Activated CD8-positive, alpha-beta memory T cell treated with anti-CD3 and anti-CD28 coated beads, Interleukin-2, amount 50 U/mL, for 24 hours (primary cell): Measurements from ENCODE around the gene PHTF1.
"Not testable (repeated sequence)": the region's sequence is repeated elsewhere in the genome, so short reads cannot be mapped to it uniquely, and the experiment has no call there.

Source experiments
- DNase-seq: peaks from one replicate; pipeline ENCODE4 v3.0.0-alpha.2; 2020; ENCODE audit errors: extremely low read depth

The PHTF1 gene

DNA sequence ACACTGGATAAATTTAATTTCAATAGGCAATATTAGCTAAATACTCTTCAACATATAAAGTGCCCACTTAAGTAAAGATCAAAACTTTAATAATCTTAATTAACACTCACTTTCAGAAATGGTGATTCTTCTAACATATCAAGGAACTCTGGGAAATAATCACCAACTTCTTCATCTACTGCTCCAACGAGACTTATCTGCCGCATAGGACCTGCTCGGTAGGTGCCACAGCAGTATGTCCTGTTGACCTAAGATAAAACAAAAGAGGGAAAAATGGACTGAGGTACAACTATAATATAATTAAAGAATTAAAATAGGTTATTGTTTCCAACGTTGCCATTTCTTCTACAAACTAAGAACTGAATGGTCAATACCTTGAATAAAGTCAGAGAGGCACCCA lies 18.3 kb upstream of the PHTF1 start:
- no peak for DNase-seq

DNA sequence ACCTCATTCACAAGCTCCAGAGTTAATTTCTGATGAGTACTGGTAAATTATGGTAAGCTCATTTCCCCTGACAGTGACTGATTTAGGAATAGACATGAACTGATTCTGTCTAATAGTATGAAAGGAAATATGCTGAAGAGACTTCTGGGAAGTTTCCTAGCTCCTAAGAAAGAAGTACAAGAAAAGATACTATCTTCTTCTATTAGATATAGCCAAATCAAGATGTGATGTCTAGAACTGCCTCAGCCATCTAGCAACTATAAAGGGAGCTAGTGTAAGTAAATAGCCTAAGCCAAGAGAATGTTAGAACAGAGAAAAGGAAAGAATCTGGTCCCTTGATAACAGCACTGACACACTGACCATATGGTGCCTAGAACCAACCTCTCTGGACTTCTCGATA lies 10.7 kb upstream of the PHTF1 start:
- DNase-seq, result no peak

DNA sequence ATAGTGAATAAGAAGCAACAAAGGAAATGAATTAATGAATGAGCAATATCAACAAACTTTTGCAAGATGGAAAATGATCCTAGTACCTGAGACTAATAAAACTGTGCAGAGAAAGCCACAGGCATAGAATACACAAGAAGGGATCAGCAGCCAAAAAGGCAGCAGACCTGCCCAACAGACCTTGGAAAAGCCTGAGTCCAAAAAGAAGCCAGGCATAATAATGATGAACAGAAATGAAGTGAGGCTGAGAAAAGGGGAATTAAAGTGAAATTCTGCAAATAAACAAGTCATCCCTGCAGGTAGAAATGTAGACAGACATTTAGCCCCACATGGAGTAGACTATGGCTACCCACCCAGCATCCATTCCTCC lies 10.3 kb upstream of the PHTF1 start:
- DNase-seq, result no peak

DNA sequence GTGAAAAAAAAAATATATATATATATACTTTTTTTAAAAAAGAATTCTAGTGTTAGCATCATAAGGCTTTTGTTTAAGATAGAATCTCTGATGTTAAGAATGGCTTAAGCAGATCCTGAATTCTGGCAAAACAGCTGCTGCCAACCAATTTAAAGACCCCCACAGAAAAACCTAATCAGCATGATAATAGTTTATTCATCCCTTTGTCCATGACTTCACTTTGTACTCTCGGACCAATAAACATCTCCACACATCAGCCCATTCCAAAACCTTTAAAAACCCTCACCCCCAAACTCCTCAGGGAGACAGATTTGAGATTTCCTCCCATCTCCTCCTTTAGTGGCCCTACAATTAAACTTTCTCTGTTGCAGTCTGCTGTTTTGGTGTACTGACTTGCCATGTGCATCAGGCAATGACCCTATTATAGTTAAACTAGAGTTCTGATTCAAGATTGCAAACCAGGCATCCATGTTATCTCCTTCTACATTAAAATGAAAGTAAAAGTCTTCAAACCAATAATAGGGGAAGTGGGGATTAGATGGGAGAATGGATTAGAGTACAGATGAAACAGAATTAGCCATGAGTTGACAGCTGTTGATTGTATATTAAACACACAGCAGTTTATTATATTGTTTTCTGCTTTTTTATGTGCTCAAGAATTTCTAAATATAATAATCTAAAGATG lies 9.8 kb upstream of the PHTF1 start:
- no peak for DNase-seq

DNA sequence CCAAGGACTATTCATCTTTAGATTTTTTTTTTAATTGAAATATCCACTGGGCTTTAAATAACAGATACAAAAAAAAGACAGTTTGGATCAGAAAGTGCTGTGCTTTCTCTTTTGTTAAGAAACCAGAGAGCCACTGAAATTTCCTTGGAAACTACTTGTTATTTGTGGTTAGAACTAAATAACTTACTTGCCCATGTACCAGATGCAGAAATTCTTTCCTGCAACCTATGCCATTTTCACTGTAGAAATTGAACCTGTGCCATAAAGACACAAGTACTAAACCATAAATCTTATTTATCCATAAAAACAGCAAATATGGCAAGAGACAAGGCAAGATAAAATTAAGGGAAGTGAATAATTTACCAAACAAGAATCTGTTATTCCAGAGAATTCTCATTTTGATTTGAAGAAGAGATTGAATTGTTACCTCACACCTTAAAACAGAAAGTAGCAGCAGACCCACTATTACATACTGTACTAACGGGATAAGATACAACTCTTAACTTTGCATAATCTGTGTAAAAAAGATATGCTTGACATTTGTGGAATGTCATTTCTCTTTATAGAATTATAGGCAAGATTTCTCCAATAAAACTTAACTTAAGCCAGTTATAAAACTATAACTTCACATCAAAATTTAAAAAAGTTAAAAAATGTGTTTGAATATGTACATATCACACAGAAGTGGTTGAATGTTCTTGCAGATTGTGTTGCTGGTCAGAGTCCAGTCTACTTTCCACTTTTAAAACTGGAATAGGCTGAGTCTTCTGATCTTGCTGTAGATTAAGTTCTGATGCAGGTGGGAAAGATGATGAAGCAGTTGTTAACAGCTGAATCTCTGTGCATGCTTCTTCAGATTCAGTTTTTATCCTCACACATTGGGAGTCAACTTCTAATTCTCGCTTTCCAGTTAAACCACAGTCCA lies 6.3 kb upstream of the PHTF1 start:
- no peak for DNase-seq

DNA sequence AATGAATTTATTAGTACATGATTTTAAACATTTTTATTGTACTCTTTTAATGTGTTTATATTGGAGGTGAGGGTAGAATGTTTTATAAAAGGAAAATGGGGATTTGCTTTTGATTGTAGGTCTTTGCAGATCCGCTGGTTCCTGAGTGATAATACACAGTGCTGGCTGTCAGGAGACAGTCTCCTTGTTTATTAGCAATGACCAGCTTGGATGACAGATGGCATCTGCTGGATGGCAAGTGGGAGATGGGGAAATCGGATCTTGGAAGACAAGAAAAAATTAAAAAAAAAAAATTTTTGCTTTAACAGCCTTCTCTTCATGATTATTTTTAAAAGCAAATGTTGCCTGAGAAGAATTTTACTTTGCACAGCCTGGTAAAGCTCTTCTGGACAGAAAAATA lies 4.4 kb upstream of the PHTF1 start:
- DNase-seq, result no peak

DNA sequence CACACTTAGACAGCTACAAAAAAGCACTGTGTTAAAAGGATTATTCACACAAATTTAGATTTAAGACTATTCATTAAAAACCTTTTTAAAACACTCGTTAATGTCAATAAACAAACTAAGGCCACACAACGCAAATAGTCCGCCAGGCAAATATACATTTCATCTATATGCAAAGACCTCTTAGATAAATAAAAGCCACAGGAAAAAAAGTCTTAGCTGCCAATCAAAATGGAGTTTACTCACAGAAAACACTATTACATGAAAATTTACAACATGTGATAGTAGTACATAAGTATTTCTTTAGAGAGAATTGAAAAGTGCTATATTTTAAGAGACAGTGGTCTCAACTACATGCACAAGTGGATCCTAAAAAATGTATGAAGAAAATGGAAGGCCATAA lies 2.7 kb upstream of the PHTF1 start:
- DNase-seq, result no peak

DNA sequence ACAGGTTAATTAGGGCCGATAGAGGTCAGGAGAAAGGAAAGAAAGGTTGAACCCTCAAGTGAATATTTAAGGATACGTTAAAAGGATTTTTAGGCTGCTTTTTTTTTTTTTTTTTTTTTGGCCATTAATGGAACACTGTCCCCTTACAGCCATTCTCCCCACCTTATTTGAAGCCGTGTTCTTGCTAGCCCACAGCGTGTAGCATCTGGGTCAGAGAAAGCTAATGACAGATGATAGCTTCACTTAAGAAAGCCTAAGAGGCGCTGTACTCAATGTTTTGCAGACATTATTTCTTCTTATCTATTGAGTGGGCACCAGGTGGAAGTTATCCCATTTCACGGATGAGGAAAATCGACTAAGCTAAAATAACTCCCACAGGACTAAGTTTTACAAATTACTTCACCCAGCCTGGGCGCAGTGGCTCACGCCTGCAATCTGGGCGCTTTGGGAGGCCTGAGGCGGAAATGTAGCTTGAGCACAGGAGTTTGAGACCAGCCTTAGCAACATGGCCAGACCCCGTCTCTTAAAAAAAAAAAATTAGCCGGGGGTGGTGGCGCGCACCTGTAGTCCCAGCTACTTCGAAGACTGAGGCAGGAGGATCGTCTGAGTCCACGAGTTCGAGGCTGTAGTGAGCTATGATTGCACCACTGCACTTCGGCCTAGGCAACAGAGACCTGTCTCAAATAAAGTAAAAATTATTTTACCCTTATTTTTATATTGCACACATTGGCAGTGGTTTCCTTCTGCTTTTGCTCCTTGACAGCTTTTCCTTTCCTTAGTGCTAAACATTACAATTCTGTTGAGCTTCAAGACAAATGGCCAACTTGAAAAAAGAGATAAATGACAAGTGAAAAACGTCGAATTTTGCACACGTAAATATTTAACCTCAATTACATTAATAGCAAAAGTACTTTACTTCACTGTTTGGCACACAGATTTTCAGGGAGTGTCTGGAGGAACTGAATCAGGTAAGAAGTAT lies 1.1 kb upstream of the PHTF1 start:
- no peak for DNase-seq

DNA sequence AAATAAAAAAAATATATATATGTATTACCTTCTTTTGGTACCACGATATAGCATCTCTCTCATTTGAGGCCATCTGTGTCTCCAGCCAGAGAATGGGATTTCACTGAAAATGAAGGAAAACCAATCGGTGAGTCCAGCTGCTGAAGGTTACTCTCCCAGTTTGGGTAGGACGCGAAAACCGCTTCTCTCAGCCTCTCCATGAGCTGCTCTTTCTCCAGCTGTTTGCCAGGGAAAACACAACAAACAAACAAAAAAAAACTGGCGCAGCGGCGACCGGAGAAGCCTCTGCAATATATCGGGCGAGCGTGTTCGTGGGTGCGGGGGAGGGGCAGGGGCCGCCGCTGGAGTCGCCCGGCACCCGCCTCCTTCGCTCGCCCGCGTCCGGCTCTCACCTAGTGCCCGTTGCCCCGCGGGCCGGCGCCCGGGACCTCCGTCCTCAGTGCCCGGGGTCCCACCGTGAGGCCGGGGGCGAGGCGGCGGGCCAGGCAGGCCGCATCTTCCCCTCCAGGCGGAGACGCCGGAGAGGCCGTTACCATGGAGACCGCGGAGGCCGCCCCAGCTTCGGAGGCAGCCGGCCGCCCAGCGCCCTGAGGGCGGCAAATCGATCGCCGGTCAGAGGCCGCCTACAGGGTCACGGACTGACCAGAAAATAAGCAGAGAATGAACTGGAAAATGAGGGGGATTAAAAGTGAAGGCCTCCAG lies 504 bp downstream of the PHTF1 start:
- DNase-seq, result peak; percentile 4

DNA sequence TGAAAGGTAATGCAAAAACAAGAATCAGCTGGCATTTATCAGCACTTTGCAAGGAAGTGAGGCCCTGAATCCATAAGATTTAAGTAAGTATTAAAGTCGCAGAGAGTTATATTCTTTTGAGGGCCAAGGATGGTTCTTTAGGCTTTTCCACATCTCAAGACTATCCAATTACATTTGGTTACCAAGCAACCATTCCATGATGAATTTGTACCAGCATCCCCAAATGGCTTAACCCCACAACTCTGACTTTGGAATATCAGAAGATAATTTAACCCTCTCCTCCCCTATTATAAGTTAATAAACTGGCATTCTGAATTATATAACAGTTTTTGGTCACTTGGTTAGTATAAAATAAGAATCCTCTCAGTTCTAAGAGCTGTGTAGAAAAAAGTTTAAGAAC lies 2.8 kb downstream of the PHTF1 start:
- DNase-seq, result no peak

DNA sequence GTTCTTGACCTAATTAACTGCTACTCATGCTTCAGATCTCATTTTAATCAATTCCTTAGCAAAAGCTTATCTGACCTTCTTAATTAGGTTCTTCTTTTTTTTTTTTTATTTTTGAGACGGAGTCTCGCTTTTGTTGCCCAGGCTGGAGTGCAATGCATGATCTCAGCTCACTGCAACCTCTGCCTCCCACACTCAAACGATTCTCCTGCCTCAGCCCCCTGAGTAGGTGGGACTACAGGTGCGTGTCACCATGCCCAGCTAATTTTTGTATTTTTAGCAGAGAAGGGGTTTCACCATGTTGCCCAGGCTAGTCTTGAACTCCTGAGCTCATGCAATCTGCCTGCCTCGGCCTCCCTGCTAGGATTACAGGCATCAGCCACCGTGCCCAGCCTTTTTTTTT lies 6.0 kb downstream of the PHTF1 start:
- DNase-seq, result not testable (repeated sequence)

DNA sequence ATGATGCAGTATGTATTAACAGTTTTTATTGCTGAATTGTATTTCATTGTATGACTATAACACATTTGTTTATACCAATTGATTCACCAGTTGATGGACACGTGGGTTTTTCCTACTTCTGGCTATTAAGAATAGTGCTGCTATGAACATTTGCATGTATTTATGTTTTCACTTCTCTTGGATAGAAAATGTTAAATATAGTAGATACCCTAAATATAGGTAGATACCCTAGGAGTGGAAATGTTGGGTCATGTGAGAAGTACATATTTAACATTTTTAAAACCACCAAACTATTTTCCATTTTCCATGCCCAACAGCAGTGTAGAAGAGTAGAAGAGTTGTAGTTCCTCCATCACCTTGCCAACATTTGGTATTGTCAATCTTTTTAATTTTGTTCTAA lies 7.8 kb downstream of the PHTF1 start:
- DNase-seq, result no peak

DNA sequence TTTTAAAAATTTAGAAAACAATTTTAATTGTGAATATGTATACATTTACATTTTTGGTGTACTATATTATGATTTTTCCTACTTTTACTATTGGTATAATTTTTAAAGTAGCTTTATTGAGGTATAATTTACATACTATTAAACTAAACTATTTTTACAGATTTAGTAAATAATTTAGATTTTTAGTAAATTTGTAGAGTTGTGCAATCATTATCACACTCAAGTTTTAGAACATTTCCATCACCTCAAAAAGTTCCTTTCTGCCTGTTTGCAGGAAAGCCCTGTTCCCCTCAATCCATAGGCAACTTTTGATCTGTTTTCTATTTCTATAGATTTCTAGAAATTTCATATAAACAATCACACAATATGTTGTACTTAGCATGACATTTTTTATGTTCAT lies 8.2 kb downstream of the PHTF1 start:
- no peak for DNase-seq

DNA sequence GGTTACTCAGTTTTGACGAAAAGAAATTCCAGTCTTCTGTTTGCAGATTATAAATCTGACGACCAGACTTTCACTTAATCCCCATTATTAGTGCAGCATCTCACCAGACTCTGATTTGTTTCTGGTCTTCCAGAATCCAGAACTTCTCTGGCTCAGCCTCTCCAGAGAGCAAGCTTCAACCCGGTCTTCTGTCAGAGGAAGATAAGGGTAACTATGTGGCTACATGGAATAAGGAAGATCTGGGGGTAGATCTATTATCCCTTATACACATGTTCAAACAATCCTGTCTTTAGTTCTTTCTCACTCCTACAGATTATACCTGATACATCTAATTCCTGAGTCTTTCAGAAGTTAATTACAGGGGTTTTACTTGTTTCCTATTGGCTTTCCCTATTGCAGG lies 9.9 kb downstream of the PHTF1 start:
- DNase-seq, result no peak

DNA sequence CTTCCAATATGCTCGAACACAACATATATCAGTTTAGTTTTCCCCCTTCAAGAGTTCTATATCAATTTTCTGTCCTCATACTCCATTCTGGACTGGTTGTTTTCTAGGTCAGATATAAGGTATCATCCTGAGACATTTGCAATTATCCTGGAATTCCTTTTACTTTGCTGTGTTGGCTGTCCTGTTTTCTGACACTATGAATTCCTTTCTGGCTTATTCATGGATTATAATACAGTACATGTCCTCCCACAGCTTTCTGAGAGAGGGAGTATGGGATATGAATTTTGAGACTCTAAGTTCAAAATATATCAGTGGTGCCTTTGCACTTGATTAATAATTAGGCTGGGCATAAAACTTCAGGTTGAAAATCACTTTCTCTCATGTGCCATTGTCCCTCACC lies 11.9 kb downstream of the PHTF1 start:
- no peak for DNase-seq

DNA sequence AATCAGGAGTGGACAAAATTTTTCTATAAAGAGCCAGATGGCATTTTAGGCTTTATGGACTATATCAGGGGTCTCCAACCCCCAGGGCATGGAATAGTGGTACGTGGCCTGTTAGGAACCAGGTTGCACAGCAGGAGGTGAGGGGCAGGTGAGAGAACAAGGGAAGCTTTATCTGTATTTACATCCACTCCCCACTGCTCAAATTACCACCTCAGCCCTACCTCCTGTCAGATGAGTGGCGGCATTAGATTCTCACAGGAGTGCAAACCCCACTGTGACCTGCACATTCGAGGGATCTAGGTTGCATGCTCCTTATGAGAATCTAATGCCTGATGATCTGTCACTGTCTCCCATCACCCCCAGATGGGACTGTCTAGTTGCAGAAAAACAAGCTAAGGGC lies 13.9 kb downstream of the PHTF1 start:
- DNase-seq, result no peak

DNA sequence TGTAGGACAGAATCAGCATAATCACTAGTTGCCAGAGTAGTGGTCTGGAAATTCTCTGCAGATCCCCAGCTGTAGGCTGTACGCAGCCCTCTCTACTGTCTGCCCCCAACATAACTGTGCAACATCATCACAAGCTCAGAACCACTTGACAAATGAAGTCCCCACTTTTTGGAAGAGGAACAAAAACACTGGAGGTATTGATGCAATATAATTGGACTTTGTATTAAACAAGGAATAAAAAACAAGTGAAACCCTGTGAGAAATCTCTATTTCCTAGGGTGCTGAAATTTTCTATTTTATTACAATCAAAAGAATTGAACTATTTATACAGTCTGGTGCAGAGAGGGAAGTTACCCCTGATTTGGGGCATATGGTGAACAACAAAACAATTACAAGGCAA lies 15.2 kb downstream of the PHTF1 start:
- no peak for DNase-seq

DNA sequence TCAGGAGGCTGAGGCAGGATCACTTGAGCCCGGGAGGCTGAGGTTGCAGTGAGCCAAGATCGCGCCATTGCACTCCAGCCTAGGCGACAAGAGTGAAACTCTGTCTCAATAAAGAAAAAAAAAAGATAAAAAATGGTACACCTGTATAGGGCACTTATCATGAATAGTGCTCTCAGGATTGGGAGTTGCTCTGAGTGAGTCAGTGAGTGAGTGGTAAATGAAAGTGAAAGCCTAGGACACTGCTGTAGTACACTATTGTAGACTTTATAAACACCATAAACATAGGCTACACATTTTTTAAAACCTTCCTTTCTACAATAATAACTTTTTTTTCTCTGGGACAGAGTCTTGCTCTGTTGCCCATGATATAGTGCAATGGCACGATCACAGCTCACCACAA lies 16.8 kb downstream of the PHTF1 start:
- DNase-seq, result no peak

DNA sequence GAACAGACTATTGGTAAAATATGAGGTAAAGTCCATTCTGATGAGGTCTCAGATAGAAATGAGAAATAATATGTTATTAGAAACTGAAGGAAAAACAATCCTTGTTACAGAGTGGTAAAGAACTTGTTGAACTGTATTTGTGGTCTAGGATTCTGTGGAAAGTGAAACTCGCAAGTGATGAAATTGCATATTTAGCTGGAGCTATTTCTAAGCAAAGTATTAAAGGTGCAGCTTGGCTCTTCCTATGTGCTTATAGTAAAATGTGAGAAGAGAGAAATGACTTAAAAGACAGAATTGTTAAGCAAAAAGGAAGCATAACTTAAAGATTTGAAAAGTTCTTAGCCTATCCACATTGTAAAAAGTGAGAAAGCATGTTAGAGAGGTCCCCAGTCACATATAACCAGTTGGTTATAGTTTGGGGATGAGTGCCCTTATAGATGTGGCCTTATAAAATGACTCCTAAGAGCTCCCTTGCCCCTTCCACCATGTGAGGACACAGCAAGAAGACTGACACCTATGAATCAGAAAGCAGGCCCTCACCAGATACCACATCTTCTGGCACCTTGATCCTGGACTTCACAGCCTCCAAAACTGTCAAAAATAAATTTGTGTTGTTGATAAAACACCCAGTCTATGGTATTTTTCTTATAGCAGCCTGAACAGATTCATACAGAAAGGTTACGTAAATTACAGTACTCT lies 24.8 kb downstream of the PHTF1 start:
- DNase-seq, result no peak

DNA sequence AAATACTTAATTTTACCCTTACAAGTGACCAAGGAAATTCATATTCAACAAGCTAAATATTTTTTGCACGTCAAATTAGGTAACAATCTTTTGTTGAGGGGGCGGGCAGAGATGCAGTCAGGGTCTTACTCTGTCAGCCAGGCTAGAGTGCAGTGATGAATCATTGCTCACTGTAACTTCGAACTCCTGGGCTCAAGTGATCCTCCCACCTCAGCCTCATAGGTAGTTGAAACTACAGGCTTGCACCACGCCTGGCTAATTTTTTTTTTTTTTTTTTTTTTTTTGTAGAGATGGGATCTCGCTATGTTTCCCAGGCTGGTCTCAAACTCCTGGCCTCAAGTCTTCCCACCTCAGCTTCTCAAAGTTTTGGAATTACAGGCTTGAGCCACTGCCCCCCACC lies 26.5 kb downstream of the PHTF1 start:
- no peak for DNase-seq

DNA sequence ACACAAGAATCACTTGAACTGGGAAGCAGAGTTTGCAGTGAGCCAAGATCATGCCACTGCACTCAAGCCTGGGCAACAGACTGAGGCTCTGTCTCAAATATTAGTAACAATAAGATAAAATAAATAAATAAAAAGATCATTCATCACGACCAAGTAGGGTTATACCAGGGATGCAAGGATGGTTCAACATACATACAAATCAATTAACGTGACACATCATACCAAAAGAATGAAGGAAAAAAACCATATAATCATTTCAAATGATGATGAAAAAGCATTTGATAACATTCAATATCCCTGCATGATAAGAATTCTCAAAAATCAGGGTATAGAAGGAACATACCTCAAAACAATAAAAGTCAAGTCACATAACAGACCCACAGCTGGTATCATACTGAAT lies 38.3 kb downstream of the PHTF1 start:
- DNase-seq, result no peak
